GM21786 (cell line): ENCODE results near the gene ZSCAN5C.
"Not testable (repeated sequence)": the region's sequence is repeated elsewhere in the genome, so short reads cannot be mapped to it uniquely, and the experiment has no call there.

Experiments
- ATAC-seq: cut with Tn5 transposase; IDR thresholded peaks from one replicate; pipeline ENCODE4 v1.9.1; 2021; ENCODE audit not compliant: unreplicated experiment

The ZSCAN5C gene

DNA sequence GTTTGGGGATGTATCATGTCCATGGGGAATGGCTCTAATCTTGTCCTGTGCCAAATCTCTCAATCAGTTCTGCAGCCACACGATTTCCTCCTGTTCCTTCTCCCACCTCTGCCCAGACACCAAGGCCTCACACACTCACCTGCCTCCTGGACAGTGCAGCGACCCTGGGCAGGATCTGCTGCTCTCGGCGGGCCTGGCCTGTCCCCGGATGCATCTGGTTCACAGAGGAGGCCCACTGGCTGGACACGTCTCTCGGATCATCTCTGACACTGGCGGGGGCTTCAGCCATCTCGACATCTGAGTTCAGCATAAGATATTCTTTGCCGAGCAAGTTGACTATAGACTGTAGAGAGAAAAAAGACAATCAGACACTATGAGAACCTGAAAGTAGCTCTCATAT lies 10.4 kb upstream of the ZSCAN5C start:
- no peak for ATAC-seq

DNA sequence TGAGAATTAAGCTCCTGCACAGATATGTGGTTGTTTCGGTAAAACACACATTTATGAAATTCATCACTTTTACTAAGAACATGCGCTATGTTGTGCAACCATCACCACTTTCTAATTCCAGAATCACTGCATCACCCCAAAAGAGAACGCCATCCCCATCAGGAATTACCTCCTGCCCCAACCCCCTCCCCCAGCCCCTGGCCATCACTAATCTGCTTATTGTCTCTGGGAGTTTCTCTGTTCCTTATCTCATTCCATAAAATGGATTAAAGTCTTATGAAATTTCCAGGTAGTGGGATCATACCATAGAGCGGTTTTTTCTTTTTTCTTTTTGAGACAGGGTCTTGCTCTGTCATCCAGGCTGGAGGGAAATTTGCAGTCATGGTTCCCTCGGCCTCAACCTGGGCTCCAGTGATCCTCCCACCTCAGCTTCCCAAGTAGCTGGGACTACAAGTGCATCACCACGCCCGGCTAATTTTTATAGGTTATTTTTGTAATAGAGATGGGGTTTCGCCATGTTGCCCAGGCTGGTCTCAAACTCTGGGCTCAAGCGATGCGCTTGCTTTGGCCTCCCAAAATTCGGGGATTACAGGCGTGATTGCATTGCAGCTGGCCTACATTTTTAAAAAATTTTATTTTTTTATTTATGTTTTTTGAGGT lies 8.0 kb upstream of the ZSCAN5C start:
- no peak for ATAC-seq

DNA sequence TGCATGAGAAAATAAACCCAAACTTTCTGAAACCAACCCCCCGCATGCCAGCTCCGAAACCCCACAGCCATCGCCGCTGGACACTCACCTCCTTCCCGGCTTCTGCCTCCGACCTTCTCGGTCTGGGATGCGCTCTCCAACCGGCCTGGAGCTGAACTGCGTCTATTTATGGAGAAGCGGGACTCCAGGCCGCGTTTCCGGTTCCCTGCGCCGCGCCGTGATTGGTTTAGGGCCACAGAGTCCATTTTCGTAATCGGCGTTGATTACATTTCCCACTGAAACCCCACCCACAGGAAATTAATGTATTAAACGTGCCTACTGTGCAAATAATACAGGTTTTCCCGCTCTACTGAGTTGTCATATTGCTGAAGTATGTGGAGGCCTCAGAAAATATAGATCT lies 4.4 kb upstream of the ZSCAN5C start, which contains the start of gene ZSCAN5B:
Gene ZSCAN5B, minus strand, starts transcription at position 138 of the 400 bp plus-strand sequence. CDS start 4,731 bp downstream, outside the sequence.
- not testable (repeated sequence) for ATAC-seq

DNA sequence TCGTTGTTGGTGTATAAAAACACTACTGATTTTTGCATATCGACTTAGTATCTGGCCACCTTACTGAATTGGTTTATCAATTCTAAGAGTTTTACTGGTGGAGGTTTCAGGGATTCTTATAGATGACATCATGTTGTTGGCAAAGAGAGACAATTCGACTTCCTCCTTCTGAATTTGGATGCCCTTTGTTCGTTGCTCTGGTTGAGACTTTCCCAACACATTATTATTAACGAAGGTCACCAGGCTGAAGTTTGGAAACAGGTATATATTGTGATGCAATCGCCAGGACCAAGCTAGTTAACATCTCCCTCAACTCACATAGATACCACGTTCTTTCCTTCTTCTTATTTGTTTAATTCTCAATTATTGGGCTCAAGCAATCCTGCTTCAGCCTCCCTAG lies 2.4 kb upstream of the ZSCAN5C start:
- ATAC-seq, result no peak

DNA sequence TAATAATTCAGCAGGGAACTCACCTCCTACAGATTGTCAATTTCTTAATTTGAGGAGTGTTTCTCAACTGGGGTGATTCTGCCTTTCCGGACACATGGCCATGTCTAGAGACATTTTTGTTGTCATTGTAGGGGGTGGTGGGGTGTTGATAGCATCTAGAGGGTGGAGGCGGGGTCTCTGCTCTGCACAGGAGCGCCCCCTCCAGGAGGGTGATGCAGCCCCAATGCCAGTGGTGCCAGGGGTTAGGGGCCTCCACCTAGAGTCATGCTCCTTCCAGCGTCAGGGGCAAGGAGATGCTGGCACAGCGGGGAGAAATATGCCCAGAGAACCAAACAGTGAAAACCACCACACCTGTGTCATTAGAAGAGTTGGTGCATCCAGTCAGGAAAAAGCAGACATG lies 5.5 kb downstream of the ZSCAN5C start:
- ATAC-seq, result not testable (repeated sequence)

DNA sequence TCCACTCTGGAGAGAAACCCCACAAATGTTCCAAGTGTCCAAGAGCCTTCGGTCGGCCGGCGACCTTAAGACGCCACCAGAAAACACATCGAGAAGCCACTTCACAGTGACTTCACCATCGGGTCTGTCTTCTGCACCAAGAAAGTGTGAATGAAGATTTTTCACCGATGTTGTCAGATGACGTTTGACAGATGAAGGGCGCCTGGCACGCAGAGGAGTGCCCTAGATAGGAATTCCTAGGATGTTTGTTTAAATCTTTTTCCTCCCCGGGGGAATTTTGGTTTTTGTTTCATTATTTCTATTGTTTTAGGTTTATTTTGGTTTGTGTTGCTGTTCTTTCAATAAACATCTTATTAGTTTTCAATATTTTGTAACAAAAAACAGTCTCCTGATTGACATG lies 7.0 kb downstream of the ZSCAN5C start:
- no peak for ATAC-seq

DNA sequence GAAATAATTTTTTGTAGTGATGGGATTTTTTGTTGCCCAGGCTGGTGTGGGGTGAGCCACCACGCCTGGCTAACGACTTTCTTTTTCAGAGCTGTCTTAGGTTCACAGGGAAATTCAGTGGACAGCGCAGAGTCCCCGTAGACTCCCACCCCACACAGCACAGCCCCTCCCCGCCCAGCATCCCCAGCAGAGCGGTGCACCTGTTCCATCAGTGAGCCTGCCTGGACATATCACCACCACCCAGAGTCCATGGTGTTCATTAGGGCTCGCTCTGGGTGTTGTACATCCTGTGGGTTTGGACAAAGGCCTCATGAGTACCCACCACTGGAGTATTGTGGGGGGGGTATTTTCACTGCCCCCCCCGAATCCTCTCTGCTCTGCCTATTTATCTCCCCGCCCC lies 8.0 kb downstream of the ZSCAN5C start:
- not testable (repeated sequence) for ATAC-seq

DNA sequence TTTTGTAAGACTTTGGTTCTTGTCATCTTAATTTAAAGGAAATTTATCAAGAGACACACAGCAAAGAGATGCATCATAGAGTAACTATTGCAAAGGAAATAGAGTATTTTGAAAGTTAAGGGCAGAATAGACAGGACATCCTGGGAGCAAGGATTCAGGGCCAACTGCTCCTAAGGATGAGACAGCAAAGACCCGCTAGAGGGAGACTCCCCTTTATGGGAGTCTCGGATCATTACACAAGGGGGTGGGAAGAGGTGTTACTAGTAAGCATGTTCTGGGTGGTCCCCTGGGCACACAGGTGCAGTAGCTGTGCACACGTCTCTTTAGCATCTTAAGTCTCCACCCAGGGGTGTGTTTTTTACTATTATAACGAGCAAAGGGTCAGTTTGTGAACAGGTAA lies 9.6 kb downstream of the ZSCAN5C start:
- ATAC-seq, result no peak

DNA sequence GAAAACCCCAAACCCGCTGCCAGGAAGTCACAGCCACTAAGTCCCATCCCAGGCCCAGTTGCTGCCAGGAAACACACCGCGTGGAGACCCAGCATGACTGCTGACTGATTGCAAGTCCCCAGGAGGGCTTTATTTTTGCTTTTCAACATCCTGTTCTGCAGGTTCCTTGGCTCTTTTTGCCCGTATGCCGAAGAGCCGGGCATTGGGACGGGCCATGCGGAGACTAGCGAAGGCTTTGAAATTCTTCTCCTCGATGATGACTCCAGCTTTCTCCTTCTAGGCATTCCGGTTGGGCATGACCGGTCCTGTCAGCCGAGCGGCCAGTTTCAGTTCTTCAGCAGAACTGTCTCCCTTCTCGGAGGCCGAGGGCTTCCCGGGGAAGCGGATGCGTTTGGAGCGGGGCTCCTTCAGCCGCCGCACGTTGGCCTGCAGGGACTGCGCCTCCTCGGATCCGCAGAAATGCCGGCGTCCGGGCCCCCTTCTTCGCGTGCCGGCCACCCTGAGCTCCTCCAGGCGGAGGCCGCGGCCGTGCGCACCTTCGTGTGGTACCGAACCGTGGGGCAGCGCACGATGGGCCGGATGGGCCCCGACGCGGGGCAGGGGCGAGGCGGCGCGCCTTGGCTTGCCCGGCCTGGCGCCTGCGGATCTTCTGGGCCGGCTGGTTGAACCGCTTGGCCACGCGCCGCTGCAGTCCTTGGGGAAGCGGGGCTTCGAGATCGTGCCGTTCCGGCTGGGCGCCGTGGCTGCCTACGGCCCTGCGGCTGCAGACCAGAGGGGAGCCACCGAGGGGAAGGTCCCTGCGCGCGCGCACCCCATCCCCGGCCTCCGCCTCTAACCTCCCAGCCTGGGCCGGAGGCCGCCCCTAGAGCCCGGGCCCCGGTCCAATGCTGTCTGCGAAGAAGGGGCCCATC lies 15.2 kb downstream of the ZSCAN5C start:
- no peak for ATAC-seq

DNA sequence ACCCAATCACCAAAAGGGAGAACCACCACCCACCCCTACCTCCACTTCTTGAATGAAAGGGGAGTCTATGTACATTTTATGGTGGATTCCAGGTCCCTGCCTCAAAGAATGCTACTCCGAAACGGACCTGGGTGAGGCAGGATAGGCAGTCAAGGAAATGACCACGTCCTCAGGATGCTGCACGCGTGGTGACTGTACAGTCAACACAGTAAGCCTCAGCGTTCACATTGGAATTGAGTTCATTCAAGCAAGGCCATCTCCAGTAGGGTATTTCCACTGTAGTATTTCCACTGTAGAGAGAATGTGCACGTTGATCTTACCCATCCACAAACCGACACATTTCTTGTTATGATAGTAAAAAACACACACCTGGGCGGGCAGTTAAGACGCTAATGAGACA lies 16.9 kb downstream of the ZSCAN5C start:
- no peak for ATAC-seq

DNA sequence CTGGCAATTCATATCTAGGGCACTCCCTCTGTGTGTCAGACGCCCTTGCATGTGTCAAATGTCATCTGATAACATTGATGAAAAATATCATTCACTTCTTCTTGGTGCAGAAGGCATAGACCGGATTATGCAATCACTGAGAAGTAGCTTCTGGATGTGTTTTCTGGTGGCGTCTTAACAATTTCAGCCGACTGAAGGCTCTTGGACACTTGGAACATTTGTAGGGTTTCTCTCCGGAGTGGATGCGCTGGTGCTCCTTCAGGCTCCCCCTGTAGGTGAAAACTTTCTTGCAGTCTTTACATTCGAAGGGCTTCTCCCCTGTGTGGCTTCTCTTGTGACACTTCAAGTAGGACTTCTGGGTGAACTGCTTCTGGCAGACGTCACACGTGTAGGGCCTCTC lies 19.4 kb downstream of the ZSCAN5C start:
- ATAC-seq, result not testable (repeated sequence)

DNA sequence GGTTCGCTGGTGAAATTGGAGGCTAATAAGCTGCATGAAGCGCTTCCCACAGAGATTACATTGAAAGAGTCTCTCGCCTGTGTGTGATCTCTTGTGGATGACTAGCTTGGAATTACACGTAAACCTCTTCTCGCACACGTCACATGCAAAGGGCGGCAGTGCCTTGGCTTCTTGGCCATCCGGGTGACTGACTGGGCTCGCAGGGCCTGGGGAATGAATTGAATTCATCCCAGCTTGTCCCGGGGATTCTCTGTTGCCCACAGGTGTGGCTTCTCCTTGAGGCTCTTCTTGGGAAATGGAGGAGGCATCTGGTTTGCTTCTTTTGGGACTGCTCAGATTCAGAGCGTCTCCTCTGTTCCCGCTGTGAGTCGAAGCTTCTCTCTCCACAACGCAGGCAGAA lies 19.8 kb downstream of the ZSCAN5C start:
- ATAC-seq, result no peak

DNA sequence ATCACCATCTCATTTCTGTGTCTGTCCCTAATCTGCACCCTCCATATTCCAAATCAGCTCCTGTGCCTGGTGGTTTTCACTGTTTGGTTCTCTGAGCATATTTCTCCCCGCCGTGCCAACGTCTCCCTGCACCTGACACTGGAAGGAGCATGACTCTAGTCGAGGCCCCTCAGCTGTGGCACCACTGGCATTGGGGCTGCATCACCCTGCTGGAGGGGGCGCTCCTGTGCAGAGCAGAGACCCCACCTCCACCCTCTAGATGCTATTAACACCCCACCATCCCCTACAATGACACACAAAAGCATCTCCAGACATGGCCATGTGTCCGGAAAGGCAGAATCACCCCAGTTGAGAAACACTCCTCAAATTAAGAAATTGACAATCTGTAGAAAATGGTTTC lies 20.8 kb downstream of the ZSCAN5C start:
- ATAC-seq, result no peak

DNA sequence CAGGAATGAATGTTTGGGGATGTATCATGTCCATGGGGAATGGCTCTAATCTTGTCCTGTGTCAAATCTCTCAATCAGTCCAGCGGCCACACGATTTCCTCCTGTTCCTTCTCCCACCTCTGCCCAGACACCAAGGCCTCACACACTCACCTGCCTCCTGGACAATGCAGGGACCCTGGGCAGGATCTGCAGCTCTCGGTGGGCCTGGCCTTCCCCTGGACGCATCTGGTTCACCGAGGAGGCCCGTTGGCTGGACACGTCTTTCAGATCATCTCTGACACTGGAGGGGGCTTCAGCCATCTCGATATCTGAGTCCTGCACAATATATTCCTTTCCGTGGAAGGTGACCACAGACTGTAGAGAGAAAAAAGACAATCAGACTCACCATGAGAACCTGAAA lies 21.4 kb downstream of the ZSCAN5C start:
- ATAC-seq, result no peak

DNA sequence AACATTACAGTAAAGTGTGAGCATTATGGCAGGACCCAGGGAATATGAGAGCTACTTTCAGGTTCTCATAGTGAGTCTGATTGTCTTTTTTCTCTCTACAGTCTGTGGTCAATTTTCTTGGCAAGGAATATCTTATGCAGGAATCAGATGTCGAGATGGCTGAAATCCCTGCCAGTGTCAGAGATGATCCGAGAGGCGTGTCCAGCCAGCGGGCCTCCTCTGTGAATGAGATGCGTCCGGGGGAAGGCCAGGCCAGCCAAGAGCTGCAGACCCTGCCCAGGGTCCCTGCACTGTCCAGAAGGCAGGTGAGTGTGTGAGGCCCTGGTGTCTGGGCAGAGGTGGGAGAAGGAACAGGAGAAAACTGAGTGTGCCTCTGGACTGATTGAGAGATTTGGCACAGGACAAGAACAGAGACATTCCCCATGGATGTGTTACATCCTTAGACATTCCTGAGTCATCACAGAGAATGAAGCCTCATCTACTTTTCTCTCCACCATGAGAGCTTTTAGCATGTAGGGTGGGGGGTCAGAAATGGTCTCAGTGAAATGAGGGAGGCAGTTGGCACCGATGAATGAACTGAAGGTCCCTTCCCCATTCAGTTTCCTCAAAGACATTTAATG lies 43.2 kb downstream of the ZSCAN5C start:
- no peak for ATAC-seq

DNA sequence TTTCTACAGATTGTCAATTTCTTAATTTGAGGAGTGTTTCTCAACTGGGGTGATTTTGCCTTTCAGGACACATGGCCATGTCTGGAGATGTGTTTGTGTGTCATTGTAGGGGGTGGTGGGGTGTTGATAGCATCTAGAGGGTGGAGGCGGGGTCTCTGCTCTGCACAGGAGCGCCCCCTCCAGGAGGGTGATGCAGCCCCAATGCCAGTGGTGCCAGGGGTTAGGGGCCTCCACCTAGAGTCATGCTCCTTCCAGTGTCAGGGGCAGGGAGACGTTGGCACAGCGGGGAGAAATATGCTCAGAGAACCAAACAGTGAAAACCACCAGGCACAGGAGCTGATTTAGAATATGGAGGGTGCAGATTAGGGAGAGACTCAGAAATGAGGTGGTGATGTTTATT lies 43.7 kb downstream of the ZSCAN5C start:
- ATAC-seq, result not testable (repeated sequence)

DNA sequence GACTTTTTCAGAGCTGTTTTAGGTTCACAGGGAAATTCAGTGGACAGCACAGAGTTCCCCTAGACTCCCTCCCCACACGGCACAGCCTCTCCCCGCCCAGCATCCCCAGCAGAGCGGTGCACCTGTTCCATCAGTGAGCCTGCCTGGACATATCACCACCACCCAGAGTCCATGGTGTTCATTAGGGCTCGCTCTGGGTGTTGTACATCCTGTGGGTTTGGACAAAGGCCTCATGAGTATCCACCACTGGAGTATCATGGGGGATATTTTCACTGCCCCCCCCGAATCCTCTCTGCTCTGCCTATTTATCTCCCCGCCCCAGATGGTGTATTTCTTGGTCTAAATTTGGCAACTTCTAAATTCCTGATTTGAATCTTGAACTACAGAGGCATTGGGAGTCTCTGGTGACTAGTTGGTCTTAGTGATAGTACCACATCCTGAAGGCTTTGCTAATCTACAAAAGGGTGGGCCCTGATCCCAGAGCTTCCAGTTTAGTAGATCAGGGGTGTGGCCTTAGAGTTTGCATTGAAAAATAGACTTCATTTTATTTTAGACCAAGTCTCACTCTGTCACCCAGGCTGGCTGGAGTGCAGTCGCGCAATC lies 46.8 kb downstream of the ZSCAN5C start:
- not testable (repeated sequence) for ATAC-seq

DNA sequence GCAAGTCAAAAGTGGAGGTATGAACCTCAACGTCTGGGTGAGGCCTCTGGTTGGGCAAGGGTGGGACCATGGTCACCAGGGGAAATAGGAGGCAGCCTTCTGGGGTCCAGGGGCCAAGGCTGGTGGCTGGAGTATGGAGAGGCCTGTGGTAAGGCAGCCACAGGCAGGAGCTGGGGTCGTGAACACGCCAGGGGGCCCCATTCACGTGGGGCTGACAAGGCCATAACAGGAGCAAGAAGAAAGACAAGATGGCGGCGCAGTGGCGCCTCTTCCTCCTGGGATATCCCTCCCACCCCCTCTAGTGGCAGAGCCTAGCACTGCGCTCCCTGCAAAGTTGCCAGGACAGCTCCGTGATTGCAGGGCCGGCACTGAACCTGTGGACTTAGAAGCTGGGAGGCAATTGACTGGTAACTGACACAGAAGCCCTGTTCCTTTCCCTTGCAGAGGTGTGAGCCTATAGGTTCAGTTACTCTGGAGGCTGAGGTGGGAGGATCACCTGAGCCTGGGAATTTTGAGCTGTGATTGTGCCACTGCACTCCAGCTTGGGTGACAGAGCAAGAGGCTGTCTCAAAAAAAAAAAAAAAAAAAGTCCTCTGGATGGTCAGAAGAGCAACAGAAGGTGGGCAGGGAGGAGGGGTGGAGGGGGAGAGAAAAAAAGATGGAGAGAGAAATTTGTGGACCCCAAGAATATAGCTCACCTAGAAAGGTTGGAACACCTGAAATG lies 50.8 kb downstream of the ZSCAN5C start:
- no peak for ATAC-seq

DNA sequence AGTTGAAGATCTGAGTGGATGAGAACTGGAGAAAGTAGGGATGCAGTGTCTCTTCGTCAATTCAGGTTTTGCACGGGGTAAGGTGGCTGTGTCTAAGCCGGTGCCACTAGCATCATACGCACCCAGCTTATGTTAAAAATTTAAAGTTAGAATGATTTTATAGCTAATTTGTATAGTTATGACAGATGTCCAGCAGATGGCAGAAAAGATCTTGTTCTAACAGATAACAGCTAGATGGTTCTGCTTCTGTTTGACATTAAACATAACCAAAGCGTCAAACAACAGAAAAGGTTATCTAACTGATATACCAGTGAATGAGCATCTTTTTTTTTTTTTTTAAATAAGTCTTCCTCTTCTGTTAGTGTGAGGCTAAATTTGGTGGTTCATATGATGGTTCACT lies 51.7 kb downstream of the ZSCAN5C start:
- ATAC-seq, result no peak

DNA sequence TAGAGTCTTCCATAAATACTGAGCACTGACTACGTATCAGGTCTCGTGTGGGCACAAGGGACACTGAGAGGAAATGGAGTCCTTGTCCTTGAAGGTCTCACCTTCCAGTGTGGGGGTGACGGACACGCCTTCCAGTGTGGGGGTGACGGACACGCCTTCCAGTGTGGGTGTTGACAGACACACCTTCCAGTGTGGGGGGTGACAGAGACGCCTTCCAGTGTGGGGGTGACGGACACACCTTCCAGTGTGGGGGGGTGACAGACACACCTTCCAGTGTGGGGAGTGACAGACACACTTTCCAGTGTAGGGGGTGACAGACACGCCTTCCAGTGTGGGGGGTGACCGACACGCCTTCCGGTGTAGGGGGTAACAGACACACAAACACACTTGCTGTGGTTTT lies 56.2 kb downstream of the ZSCAN5C start:
- no peak for ATAC-seq
